HG03565 (cell line): Measurements from ENCODE around the gene TBC1D5.
"Not testable (repeated sequence)": the region's sequence is repeated elsewhere in the genome, so short reads cannot be mapped to it uniquely, and the experiment has no call there.

Source experiments
- ATAC-seq: cut with Tn5 transposase; IDR thresholded peaks from one replicate; pipeline ENCODE4 v1.9.1; 2021; ENCODE audit warnings: mild to moderate bottlenecking, moderate library complexity; ENCODE audit not compliant: unreplicated experiment

Gene TBC1D5

DNA sequence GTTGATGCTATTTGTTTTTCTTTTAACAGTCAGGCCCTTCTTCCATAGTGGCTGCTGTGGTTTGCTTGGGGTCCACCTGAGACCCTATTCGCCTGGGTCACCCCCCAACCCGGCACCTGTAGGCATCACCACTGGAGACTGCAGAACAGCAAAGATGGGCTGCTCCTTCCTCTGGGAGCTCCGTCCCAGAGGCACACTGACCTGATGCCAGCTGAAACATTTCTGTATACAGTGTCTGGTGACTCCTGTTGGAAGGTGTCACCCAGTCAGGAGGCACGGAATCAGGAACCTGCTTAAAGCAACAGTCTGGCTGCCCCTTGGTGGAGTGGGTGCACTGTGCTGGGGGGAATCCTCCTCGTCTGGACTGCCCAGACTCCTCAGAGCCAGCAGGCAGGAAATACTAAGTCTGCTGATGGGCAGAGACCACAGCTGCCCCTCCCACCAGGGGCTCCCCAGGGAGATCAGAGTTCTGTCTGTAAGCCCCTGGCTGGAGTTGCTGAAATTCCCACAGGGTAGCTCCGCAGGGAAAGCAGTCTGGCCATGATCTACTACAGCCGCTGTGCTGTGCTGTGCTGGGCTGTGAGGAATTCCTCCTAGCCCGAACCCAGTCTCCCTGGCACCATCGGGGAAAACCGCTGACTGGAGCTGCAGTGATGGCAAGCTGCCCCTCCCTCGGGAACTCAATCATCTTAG, 248.2 kb downstream of the TBC1D5 start:
- no peak for ATAC-seq

DNA sequence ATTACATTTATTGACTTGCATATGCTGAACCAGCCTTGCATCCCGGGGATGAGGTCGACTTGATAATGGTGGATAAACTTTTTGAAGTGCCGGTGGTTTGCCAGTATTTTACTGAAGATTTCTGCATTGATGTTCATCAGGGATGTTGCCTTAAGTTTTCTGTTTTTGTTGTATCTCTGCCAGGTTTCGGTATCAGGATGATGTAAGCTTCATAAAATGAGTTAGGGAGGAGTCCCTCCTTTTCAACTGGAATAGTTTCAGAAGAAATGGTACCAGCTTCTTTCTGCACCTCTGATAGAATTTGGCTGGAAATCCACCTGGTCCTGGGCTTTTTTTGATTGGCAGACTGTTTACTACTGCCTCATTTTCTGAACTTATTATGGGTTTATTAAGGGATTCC, 250.8 kb downstream of the TBC1D5 start:
- ATAC-seq, result no peak

DNA sequence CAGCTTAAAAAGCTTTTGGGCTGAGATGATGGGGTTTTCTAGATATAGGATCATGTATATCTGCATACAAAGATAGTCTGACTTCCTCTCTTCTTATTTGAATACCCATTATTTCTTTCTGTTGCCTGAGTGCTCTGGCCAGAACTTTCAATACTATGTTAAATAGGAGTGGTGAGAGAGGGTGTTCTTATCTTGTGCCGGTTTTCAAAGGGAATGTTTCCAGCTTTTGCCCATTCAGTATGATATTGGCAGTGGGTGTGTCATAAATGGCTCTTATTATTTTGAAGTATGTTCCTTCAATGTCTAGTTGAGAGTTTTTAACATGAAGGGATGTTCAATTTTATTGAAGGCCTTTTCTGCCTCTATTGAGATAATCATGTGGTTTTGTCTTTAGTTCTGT, 251.2 kb downstream of the TBC1D5 start:
- ATAC-seq, result not testable (repeated sequence)

DNA sequence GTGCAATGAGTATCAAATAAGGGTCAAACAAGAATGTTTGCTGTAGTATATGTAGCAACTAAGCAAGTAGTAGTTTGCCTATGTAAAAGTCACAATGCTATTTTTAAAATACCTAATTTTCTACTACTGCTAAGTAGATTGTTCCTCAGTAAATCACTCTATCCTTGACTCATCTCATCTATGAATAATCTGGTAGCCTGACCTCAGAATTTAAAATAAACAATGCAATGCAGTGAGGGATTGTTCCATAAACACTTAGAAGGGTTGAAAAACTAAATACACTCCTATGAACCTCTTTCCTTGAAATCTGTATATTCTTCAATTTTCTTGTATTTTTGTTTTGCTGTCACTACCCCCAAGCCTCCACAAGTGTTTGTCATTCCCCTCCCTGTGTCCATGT, 253.3 kb downstream of the TBC1D5 start:
- no peak for ATAC-seq

DNA sequence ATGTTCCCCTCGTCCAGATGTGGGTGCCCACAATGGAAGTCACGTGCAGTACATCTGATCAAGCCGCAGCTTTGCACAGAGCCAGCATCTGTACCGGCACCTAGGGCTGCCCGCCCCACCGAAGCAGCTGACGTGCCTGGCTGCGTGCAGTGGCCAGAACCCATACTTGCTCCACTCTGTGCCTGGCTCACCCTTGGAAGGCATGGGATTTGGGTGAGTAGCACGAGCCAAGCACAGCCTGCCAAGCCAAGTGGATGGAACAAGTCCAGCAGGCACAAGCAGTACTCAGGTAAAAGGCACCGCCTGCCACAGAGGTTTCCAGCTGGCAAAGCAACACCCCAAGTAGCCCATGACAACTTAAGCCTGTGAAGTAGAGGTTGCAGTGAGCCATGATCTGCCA, 261.3 kb downstream of the TBC1D5 start:
- no peak for ATAC-seq

DNA sequence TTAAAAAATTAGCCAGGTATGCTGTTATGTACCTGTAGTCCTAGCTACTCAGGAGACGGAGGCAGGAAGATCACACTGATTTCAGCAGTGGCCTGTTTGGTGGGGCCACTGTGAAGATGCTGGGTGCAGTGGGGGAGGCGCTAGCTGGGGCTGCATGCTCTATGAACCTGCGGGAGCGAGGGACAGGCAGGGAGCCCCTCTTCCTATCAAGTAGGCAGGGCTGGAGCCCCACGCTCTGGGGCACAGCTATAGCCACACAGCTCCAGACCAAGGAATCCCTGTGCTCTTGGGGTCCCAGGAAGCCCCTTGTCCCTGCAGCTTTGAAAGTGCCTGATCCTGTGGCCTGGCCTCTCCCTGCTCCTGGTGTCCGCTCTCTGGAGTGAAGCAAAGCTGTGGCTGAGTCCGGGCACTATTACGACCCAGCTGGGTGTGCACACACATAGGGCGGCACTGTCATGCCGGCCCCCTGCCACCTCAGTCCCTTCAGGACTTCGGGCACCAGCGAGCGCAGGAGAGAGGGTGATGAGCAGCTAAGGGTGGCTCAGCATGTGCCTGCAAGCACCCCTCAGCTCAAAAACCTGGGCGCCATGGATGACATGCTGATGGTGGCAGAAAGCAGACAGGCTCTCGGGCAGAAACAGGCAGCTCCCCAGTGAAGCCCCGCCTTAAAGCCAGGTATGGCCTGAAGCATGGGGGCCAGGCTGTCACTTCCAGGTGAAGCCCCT, 262.6 kb downstream of the TBC1D5 start:
- ATAC-seq, result no peak

DNA sequence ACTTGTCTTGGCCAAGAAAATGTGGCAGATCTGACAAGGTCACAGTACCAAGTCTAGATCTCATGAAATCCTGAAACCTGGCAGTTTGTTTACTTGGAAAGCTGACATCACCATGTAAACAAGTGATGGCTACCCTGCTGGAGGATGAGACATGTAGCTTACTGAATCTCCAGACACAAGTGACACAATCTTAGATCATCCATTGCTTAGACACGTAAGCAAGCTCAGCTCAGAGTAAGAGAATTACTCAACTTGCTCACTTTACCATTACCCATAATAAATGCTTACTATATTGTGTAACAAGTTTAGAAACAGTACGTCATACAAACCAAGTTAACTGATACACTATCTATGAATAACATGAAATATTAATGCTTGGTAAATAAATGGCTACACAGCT, 263.8 kb downstream of the TBC1D5 start:
- ATAC-seq, result no peak

DNA sequence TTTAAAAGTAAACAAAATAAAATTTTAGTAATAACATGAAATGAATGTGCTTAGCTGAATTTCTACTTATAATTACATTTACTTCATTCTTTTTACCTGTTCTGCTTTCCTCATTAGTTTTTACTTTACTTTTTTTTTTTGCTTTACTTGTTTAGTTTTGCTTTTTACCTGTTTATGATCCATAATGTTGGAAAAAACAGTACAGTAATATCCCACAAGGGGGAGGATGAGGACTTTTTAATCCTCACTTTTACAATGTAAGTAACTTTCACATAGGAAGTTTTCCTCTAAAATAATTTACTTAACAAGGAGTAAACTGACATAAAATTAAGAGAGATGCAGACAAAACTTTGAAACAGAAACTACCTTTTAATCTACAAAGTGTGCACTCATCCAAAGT, 268.7 kb downstream of the TBC1D5 start:
- no peak for ATAC-seq

DNA sequence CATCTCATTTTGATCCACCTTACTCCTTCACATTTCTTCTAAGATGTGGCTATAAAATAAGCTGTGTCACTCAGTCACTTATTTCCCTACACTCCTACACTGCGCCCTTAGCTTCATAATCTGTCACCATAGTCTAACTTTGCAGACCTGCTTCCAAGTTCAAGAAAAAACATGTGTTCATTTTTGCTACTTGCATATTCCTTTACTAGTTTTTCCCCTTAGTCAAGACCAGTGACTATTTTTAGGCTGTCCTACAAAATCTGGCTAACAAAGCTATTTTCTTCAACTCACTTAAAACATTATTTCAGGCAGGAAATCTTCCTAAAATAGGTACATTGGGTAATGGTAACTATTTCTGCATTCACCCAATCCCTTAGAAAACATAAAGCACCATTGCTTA, 272.5 kb downstream of the TBC1D5 start:
- ATAC-seq, result no peak

DNA sequence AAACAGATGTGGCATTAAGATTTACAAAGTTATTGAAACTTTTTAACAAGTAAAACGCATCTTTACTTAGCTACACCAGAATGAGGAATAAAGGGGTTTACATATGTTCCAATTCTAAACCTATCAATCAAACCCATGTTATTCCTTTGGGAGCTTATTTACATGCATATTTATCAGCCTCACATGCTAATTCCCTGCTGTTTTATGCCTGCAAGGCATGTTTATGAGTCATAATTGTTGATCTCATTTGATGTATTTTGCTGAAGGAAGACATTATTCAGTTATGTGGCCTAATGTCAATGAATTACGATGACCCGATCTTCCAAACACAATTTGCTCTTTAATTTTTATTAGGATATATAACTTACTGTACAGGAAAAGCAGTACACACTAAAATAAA, 272.9 kb downstream of the TBC1D5 start:
- ATAC-seq, result no peak

DNA sequence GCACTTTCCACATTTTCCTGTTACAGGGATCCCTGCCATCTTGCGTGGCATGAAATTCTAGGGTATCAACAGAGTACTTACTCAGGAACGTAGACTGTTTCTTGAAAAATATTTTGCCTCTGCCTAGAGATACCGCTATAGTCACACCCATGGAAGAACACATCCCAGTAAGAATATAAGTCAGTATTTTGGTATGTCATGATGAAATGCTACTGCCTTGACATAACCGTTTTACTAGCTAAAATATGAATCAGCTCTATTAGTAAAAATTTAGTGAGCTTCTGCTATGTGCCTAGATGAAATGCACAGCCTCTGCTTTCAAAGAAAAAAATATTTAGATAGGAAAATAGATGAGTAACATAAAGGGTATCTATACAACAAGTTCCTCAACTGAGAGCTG, 276.4 kb downstream of the TBC1D5 start:
- ATAC-seq, result no peak

DNA sequence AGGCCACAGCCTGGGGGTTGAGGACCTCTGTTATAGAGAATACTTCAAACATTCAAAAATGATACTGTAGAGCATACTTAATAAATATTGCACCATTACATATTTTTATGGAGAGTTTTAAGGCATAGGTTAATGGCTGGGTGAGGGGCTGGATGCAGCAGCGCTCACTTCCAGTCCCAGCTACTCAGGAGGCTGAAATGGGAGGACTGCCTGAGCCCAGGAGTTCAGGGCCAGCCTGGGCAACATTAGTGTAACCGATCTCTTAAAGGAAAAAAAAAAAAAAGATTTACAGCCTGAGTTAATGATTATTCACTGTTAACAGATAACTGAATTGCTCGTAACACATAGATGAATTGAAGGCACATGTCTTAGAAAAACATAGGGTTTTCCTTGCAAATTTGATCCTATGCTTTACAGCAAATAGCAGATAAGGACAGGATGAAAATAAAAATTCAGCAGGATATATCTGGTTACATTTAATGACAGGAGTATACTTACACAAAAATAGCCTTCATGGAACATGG, 282.9 kb downstream of the TBC1D5 start:
- no peak for ATAC-seq

DNA sequence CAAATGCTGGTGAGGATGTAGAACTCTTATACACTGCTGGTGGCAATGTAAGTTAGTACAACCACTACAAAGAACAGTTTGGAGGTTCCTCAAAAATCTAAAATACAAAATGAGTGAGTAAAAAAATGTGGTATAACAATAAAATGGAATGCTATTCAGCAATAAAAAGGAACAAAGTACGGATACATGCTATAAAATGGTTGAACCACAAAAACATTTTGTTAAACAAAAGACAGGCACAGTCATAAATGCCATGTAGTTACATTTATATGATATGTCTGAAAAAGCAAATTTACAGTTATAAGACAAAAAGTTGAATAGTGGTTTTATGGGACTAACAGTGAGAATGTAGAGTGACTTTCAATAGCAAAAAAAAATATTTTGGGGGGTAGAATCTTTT, 285.8 kb downstream of the TBC1D5 start:
- no peak for ATAC-seq

DNA sequence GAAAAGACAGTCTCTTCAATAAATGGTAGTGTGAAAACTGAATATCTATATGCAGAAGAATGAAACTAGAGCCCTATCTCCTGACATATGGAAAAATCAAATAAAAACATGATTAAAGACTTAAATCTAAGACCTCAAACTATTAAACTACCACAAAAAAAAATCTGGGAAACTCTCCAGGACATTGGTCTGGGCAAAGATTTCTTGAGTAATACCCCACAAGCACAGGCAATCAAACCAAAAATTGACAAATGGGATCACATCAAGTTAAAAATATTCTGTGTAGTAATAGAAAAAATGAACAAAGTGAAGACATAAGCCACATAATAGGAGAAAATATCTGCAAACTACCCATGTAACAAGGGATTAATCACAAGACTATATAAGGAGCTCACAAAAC, 286.4 kb downstream of the TBC1D5 start:
- ATAC-seq, result no peak

DNA sequence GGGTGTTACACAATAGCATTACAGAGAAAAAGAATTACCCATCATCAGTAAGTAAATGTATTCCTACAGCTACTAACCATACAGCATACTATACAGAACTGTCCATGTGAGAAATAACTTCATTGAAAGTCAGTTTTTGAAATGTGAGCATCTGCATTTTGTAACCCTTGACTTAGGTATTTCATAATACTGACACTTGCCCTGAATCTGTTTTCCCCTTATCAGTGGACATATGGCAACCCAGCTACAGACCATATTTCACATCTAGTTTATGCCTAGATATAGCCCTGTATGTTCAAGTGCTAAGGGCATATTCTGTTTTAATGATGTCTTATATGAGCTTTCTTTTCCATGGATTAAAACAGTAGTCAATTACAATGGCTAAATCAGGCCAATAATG, 297.6 kb downstream of the TBC1D5 start:
- no peak for ATAC-seq

DNA sequence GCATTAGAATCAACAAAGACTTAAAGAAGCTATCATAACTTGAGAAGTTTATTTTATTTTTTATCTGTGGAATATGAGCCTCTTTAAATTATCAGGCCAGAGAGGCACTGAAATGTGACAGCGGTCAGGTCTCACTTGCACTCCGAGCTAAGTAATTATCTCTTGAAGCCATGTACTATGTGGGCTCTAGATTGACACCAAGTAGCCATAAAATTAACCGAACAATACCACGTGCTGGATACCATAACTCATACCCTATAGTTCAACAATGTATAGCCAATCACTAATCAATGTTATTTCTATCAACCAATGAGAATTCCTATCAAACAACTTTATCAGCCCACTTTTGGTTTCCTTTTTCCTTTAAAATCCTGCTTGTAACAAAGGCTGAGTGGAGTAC, 299.3 kb downstream of the TBC1D5 start:
- ATAC-seq, result no peak

DNA sequence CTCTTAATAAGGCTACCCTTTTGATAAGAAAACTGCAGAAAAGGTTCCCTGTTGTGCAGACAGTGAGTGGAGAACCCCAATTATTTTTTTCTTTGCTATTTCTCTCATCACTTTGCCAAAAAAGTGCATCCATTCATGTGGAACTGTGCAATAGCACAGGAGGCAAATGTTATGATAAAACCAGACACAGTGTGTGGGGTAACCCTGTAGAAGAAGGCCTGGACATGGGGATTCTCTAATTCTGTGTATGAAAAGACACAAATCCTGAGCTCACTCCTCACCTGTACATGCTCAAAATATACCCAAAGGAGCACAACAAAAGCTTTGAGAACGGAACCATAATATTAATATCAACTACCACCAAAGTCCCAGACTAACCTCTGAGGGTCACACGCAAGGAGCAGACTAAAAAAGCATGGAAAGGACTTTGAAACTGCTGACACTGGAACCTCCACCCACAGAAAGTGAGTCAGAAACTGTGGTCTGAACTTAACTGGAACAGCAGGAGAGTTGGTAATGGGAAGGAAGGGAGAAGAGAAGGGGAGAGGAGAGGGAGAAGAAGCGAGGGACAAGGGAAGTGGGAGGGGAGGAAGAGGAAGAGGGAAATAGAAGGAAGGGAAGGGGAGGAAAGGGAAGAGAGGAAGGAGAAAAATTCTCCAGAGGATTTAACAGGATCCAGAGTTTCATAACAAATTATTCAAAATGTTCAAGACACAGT, 299.9 kb downstream of the TBC1D5 start:
- ATAC-seq, result no peak

DNA sequence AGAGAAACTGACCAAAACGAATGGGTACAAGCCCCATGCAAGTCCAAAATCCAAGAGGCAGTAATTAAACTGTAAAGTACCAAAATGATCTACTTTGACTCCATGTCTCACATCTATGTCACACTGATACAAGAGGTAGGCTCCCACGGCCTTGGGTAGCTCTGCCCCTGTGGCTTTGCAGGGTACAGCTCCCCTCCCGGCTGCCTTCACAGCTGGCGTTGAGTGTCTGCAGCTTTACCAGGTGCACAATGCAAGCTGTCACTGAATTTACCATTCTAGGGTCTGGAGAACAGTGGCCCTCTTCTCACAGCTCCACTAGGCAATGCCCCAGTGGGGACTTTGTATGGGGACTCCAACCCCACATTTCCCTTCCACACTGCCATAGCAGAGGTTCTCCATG, 308.6 kb downstream of the TBC1D5 start:
- no peak for ATAC-seq

DNA sequence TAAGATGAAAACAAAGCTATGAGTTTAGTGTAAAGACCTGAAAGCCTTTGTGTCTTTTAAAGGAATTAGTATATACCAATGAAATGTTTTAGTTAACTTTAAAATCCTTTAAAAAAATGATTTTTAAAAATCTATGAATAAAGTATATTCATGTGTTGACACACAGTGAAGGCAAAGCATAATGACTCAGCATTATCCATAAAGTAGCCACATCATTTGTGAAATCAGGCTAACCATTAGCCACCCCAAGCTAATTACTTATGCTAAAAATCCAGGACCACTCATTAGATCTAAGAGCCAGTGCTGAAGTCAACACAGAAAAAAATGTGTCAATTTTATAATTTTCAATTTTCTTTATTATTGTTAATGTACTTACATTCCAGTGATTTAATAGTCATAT, 310.2 kb downstream of the TBC1D5 start:
- ATAC-seq, result no peak

DNA sequence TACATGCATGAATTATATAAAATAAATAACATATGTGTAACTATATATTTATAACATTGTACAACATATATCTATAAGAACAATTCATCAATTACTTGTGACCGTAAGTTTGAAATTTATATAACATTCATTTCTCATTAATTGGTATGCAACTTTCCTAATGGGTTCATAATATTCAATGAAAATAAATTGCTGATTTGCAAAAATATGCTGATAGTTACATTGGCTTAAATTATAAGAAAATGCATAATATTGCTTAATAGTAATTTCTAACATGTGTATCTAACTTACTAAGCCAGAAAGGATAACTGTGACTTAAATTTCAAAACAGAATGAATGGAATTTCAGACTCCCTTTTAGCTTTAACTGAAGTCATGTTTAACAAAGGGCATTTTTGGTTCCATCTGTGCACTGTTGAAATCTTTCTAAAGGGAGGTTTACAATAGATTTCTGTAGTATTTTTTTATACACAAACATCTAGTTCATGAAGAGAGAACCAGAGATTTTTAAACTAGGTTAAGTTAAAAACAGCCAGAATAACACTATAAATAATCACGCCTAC, 310.9 kb downstream of the TBC1D5 start:
- no peak for ATAC-seq

DNA sequence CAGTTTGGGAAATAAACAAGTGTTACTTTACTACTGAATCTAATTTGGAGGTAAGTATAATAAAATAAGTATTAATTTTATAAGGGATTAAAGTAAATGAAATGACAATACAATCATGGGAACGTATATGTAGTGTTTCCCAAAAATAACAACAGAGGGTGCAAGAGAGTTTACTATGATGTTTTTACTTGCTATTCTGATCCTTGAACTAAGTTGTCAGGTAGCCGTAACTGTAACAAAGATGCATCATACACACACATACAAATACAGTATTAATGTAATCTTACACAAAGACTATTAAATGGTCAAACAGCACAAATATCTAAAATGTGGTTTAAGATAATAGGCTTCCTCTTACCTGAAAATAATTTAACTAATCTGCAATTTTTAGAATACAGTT, 311.4 kb downstream of the TBC1D5 start:
- peak; percentile 53 for ATAC-seq

DNA sequence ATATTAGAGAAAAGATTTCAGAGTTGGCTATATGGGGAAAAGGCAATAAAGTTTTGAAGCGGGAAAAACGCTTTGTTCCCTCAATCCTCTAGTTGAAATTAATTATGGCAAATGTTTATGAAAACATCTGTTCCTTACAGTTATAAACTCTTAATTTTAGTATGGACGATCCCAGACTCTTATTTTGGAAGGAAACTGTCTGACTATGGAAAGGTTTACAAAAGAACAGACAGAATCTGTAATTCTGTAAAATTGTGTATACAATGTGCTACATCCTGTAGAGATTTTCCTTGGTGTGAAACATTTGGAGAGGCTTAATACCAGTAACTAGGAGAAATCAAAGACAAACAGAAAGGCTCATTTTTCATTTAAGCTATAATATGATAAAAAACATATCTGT, 311.8 kb downstream of the TBC1D5 start:
- no peak for ATAC-seq
